Thyroid gland (tissue), 4 donors: ENCODE measurements around the gene NUMB.

Experiments
- CTCF ChIP-seq, 6 experiments: fragments of 200-600 bp in 3 of 6; fragments of 450-650 bp in 3 of 6; sonication (generic) in 3 of 6; IDR thresholded peaks; one replicate each; pipeline ENCODE4 v1.5.1; 2016 to 2019; ENCODE audit warnings: antibody characterized with exemption in 6 of 6, mild to moderate bottlenecking in 2 of 6, inconsistent platforms in 1 of 6, moderate library complexity in 1 of 6
- POLR2A ChIP-seq, 2 donors: fragments of 450-650 bp; IDR thresholded peaks; one replicate each; pipeline ENCODE4 v1.6.1; 2017; ENCODE audit warnings: antibody characterized with exemption in 2 of 2, mild to moderate bottlenecking in 2 of 2, moderate library complexity in 1 of 2

DNA sequence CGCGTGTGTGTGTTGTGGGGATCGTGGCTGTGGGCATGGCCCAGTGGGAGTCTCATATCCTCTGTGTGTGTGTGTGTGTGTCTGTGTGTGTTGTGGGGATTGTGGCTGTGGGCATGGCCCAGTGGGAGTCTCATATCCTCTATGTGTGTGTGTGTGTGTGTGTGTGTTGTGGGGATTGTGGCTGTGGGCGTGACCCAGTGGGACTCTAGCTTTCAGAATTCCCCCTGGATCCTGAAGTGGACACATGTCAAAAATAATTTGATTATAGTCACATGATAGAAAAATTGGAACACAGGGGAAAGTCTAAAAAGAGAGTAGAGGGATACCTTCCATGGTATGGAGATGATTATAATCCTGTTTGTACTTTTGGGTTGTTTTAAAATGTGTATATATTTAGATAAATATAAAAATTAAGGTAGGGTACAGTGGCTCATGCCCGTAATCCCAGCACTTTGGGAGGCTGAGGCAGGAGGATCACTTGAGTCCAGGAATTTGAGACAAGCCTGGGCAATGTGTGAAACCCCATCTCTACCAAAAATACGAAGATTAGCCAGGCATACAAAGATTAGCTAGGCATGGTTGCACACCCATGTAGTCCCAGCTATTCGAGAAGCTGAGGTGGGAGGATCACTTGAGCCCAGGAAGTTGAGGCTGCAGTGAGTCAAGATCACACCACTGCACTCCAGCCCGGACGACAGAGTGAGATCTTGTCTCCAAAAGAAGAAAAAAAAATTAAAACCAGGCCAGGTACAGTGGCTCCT, 210.1 kb downstream of the NUMB start:
- TF ChIP-seq POLR2A (IDR thresholded peaks at IDR 0.05) = no peak
- TF ChIP-seq CTCF (IDR thresholded peaks at IDR 0.05) = no peak
